GM21528 (cell line): Measurements from ENCODE around the gene CFAP43.
"Not testable (repeated sequence)": the region's sequence is repeated elsewhere in the genome, so short reads cannot be mapped to it uniquely, and the experiment has no call there.

Source experiments
- ATAC-seq: cut with Tn5 transposase; IDR thresholded peaks from one replicate; pipeline ENCODE4 v1.9.1; 2021; ENCODE audit warnings: mild to moderate bottlenecking, moderate library complexity; ENCODE audit not compliant: unreplicated experiment, low FRiP score

The CFAP43 gene

DNA sequence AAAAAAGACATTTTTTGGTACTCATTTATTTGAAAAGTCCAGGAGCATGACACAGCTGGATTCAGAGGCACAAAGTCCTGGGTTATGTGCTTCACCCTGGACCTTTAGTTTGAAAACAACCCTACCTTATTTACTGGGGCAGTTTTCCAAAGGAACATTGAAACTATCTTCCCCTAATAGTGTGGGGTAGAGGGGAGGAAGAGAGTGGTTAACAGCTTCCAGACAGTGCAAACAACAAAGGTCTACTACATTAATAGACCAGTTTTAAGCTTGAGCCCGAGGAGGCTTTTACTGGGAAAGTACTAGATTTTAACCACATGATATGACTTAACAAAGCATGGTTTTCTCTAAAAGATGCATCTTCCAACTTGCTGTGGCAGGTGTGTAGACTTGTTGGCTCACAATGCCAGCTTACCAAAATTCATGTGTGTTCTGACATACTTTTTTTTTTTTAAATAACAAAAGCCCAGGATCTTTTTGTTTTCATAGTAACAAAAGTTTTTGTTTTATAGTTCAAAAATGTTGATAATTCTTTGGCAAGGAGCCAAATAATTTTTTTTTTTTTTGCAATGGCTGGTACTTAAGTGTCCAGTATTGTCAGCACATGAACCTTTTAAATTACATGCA, 24.3 kb upstream of the CFAP43 start:
- ATAC-seq: no peak

DNA sequence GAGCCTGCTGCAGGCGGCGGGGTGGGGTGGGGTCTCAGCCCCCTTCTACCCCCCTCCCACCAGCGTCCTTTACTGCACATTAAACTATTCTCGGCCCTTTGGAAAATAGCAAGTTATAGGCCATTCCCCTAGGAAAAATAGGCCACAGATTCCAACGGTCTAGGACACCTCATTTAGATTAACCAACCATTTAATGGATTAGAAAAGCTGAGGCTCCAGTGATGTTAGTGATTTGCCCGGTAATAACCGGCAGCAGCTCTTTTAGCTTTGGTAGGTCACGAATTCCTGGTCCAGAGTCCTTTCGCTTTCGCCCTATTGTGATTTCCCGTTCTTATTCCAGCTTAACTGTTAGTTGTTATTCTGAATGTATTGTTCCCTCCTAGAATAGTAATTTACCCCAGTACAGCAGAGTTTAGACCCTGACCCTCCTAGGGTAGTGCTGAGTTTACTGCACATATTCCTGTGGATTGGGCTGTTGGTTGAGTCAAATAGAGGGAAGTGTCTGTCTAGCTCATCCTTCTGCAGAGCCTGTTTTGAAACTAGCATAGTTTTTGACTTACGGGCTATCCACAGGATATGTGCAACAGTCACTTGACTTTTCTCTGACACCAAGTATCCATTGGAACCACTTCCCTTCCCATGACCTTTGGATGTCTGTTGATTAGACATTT, 23.3 kb upstream of the CFAP43 start:
- no peak for ATAC-seq

DNA sequence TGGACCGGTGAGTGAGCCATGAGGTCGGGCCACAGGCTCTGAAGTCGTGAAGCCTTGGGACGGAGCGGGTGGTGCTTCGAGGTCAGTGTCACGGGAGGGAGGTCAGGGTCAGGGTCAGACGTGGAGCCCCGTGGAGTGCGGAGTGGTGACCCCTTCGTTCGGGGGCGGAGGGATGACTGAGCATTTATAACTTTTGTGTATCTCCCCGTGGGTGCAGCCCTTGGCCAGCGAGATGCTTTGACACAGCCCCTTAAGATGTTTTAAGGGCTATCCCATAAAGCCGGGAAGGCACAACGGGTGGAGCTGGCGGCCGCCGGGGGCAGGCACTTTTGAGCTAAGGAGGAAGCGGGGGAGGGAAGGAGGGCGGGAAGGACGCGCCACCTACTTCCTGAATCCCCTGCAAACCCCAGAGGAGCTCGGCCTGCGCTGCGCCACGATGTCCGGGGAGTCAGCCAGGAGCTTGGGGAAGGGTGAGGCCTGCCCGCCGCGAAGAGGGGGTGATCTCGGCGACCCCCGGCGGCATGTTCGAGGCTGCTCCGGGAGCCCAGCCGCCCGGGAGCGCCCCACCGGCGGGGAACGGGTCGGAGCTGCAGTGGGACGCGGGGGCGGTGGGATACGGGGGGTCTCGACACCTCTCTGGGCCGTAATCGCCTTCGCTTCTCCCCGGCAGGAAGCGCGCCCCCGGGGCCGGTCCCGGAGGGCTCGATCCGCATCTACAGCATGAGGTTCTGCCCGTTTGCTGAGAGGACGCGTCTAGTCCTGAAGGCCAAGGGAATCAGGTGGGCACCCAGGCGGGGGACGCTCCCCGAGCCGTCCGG, 22.5 kb upstream of the CFAP43 start, which contains the start of gene GSTO1:
TSS of gene GSTO1 (plus strand) at position 400 of the 818 bp plus-strand sequence. CDS start at position 437, 37 bp downstream.
- peak; percentile 86 for ATAC-seq

DNA sequence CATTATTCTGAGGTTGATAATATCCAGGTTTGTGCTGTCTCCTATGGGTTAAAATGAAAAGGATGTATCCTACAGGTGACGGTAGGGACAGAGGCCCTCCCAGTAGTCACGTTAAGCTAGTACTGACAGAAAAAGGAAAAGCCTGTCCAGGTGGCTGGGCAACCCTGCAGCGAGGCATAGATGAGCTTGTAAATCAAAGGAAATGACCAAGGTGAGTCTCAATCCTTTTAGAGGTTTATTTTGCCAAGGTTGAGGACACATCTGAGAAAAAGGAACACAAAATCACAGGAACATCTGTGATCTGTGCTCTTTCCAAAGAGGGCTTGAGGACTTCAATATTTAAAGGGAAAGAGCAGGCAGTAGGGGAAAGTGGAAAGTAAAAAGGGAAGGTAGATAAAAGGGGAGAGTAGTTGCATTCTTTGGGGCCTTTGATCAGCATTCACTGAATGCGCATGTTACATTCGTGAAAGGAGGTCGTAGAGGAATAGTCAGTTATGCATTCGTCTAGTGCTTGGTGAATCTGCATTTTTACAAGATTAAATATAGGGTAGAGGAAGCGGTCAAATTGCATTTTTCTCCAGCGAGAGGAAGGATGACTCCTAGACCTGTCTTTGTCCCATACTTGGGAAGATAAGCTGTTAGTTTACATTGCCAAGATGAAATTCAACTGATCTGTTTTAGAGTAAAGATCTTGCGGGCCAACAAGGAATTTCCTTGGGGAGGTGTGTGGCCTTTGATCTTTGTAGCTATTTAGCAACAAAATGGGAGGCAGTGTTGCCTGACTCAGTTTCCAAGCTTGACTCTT, 21.6 kb upstream of the CFAP43 start:
- ATAC-seq: no peak

DNA sequence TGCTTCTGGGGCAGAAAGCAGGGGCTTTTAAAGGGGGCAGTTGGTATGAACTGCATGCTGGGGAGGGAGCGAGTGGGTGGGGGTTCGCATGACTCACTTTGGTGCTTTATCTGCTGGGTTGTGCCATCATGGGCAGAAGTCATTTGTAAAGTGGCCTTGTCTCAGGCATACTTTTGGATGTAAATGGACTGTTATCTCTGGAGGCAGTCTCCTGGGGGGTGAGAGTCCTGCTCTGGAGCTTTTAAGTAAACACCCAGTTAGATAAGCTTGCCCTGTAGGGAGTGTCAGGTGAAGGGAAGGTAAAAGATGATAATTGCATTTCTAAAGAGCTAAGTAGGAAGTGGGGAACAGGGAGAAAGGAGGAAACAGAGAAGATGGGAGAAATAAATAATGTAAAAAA, 20.9 kb upstream of the CFAP43 start:
- ATAC-seq: no peak

DNA sequence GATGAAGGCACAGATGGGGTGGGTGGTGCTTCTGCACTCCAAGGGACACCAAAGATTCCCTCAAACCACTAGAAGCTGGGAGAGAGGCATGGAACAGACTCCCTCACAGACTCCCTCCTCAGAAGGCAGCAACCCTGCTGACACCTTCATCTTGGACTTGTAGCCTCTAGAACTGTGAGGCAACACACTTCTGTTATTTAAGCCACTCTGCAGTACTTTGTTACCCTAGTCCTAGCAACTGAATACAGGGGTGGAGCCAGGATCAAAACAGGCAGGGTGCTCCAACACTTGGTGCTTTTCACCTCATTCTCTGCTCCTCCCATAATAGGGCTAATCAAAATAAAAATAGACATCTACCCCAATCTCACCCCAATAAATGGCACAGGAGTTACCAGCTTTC, 20.2 kb upstream of the CFAP43 start:
- no peak for ATAC-seq

DNA sequence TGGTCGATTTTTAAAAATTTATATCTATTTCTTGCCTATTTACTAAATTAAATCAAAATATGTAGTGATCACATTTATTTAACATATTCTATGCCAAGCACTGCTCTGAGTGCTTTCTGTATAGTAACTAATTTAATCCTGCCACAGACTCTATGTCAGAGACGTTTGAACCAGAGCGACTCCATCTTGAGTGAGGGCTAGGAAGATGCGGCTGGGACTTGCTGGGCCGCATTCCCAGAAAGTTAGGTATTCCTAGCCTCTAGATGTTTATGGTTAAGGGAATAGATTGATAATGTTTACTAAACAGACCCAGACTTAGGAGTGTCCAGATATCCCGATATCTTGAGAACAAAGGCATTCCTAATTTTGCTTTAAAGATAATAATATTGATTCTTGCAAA, 19.3 kb upstream of the CFAP43 start:
- no peak for ATAC-seq

DNA sequence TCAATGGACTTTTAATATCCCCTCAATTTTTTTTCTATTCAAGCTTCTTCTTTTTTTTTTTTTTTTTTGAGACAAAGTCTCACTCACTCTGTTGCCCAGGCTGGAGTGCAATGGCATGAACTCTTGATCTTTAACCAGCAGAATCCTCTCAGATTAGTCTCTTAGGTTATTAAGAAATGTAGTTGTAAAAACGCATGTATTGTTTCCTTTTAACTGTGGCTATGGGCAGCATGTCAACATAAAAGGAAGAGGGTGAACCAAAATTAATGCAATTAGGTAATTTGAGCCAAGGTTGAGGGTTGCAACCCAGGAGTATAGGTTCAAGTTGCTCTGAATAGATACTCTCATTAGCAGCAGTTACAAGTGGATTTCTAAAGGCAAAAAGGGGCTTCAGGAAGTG, 18.2 kb upstream of the CFAP43 start:
- no peak for ATAC-seq

DNA sequence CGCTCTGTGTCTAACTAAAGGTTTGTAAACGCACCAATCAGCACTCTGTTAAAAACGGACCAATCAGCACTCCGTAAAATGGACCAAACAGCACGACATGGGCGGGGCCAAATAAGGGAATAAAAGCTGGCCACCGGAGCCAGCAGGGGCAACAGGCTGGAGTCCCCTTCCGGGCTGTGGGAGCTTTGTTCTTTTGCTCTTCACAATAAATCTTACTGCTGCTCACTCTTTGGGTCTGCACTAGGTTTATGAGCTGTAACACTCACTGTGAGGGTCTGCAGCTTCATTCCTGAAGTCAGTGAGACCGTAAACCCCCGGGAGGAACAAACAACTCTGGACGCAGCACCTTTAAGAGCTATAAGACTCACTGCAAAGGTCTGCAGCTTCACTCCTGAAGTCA, 16.8 kb upstream of the CFAP43 start:
- ATAC-seq: not testable (repeated sequence)

DNA sequence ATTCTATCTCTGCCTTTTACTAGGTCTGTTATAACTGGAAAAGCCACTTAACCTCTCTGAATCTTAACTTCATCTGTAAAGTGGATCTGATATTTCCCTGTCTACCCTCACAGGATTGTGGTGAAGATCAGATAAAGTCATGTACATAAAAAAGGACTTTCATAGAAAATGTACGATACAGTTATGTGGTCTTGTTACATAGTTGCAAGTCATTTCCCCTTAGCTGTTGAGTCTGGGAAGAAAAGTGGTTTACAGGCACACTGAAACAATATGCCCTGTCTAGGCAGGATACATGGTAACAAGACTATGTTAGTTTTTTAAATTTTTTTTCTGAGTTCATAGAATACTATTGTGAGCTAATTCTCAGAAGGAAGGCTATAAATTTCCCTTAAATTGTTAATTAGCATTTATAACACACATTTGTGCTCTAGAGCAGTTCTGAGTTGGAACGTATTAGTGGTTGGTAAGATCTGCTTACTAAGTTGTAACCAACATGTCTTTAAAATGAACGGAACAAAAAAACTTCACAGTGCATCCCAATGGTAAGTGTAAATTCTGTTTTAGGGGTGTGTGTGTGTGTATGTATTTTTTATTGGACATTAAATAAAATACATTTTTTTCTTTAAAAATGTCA, 15.5 kb upstream of the CFAP43 start:
- ATAC-seq: no peak

DNA sequence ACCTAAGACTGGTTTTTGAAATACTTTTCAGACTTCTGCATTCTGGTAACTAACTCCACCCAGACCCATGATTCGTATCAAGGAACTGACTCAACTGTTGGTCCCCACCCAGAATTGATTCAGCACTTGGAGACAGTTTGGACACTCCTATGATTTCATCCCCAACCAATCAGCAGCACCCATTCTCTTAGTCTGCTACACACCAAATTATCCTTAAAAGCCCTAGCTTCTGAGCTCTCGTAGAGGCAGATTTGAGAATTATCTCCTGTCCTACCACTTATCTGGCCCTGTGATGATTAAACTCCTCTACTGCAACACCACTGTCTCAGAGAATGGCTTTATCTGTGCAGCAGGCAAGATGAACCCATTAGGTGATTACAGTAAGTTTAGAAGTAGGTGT, 14.8 kb upstream of the CFAP43 start:
- no peak for ATAC-seq

DNA sequence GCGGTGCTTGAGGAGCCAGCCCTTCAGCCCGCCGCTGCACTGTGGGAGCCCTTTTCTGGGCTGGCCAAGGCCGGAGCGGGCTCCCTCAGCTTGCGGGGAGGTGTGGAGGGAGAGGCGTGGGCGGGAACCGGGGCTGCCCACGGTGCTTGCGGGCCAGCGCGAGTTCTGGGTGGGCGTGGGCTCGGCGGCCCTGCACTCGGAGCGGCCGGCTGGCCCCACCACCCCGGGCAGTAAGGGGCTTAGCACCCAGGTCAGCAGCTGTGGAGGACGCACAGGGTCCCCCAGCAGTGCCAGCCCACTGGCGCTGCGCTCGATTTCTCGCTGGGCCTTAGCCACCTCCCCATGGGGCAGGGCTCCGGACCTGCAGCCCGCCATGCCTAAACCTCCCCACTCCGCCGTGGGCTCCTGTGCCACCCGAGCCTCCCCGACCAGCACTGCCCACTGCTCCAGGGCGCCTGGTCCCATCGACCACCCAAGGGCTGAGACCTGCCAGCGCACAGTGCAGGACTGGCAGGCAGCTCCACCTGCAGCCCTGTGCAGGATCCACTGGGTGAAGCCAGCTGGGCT, 13.0 kb upstream of the CFAP43 start:
- ATAC-seq: no peak

DNA sequence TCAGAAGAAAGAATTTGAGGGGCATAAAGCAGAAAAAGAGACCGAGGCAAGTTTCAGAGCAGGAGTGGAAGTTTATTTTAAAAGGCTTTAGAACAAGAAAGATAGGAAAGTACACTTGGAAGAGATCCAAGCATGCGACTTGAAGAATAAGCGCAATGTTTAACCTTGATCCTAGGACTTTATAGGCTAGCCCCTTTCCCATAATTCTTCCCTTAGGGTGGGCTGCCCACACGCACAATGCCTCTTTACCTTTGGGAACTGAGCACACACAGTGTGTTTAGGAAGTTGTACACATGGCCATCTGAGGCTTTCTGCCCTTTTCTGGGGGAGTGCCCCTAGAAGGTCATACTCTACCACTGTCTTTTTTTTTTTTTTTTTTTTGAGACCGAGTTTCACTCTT, 11.3 kb upstream of the CFAP43 start:
- no peak for ATAC-seq

DNA sequence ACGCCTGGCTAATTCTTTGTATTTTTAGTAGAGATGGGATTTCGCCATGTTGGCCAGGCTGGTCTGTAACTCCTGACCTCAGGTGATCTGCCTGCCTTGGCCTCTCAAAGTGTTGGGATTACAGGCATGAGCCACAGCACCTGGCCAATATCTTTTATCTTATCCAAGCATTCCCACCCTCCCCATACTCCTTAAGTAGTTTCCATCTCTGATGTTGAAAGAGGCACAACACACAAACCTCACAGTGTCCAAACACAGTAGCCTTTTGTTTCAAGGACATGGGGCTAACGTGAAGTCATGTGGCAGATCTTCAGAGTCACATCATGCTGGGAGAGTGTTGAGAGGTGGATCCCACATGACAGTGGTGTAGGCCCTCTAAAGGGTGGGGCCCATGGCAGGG, 10.8 kb upstream of the CFAP43 start:
- not testable (repeated sequence) for ATAC-seq

DNA sequence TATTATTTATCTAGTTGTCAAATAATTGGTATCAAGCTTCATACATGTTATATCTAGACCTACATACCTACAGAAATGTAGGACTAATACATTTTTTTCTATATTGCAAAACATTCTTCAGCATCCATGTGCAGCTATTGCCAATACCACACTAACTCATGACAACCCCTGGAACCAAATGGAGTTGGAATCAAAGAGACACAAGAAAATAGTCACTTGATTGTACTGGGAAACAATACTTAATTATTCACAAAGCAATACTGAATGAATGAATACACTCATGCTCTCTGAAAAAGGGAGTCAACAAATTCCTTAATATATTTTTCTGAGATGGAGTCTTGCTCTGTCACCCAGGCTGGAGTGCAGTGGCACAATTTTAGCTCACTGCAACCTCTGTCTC, 10.4 kb upstream of the CFAP43 start:
- ATAC-seq: no peak

DNA sequence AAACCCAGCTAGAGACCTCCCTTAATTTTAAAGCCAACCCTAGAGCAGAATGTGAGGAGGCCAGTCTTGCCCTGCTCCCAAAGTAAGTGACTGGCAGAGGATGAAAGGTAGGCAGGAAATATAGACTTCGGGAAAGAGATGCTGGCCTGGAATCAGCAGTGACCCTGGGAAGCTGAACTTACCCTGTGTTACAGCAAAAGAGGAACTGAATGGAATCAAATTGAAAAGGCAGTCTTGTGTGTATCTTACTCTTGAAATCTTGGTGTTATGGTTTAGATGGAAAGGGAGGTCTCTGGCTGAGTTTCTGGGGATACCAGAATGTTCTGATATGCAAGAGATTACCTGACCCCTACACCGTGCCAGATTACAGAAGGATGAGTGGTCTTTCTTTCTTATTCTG, 7.9 kb upstream of the CFAP43 start:
- ATAC-seq: no peak

DNA sequence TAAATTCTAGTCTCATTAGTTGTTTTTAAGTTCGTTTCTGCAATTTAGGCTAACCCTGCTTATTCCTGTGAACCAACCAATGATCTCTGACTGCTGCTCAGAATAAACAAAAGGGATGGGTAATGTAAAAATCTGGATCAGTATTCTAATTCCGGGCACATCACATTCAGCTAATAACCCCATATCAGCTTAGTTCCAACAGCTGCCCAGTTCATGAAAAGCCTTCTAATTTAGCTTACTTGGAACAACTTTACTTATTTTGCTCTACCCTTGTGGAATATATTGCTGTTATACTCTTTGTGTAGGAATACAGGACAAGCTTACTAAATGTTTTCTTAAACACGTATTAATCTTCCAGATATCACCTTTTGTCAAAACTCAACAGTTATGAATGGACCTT, 3.6 kb upstream of the CFAP43 start:
- no peak for ATAC-seq

DNA sequence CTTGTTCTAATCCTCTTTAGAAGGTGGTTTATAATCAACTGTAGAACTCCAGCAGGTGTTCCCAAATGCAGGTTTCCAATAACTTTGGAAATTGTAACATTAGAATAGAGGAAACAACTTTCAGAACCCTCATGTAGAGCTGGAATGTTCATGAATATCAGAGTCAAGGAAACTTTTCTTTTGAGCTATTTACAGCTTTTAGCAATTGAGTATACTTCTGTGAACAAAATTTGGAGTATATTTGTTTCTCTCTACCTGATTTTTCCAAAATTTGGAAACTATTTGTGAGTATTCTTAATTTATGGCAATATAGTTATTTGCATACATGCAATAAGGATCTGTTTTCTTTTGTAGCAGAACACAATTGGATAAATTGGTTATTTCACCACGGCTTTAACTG, 2.8 kb upstream of the CFAP43 start:
- ATAC-seq: no peak

DNA sequence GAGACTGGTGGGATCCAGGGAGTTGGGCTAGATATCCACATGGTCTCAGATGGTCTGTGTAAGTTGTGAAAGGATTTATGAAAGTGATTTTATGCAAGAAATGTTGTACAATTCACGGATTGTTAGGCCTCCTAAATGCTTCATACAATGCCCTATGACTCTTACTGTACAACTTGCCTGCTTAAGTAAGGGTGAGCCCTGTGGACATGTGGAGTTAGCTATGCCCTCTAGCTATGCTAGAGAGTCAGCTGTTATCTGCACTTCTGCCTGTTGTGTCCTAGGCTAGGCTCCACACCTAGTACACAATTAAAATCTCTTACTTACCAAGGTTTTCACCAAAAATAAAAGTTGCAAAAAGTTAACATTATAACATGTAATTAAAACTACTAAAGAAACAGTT, 1.7 kb upstream of the CFAP43 start:
- no peak for ATAC-seq

DNA sequence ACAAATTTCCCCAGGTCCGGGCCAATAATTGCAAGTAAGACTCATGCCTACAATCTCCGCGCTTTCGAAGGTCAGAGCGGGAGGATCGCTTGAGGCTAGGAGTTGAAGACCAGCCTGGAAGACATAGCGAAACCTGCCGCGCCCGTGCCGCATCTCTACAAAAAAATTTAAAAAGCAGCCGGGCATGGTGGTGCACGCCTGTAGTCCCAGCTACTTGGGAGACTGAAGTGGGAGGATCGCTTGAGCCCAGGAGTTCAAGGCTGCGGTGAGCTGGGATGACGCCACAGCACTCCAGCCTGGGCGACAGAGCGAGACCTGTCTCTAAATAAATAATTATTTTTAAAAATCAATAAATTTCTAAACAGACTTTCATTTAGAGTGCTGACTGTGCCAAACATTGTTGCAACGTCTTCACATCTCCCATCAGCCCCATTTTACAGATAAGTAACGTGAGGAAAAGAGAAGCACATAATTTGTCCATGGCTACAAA, 494 bp upstream of the CFAP43 start:
- ATAC-seq: no peak
